Measurements from ENCODE around the gene COX4I2.

Gene COX4I2

GRCh38 chr20:31693402-31693801 is 55.7 kb downstream of the COX4I2 start:
- in situ Hi-C loops (cut with HindIII; ENCODE audit: low sequenced_read_pairs), result no loop called here

- in situ Hi-C loops (cut with HindIII; ENCODE audit: low sequenced_read_pairs), result no loop called here
These were observed 56.4 kb downstream of the COX4I2 start for GRCh38 chr20:31693987-31694661.

Data from DLD1 (cell line).